Fibroblast of lung (primary cell): ENCODE data around the gene ZFYVE1. TPM values are rescaled to one million over a fixed set of nuclear protein-coding genes. Genes with fewer than 3 reads are reported as not detected.
"Not testable (repeated sequence)": the region's sequence is repeated elsewhere in the genome, so short reads cannot be mapped to it uniquely, and the experiment has no call there.

Experiments
- DNase-seq, 2 donors: peaks; one replicate each; pipeline versions ENCODE4 v3.0.0 to v3.0.0-alpha.2; 2010; ENCODE audit warnings: low read depth in 2 of 2
- H2AFZ ChIP-seq: 2 replicates; pipeline ENCODE4 v1.5.1; 2012; ENCODE audit warnings: low read length, control low read depth, inconsistent platforms
- H3K27ac ChIP-seq: 2 replicates; pipeline ENCODE4 v1.5.1; 2011; ENCODE audit warnings: low read length, control low read depth; ENCODE audit not compliant: insufficient read depth
- H3K27me3 ChIP-seq: 2 replicates; pipeline ENCODE4 v1.5.1; 2011; ENCODE audit warnings: mild to moderate bottlenecking, low read length; ENCODE audit not compliant: control insufficient read depth, insufficient read depth
- H3K36me3 ChIP-seq: 2 replicates; pipeline ENCODE4 v1.5.1; 2011; ENCODE audit warnings: low read length; ENCODE audit not compliant: control insufficient read depth, insufficient read depth
- H3K4me1 ChIP-seq: 2 replicates; pipeline ENCODE4 v1.5.1; 2011; ENCODE audit warnings: low read length; ENCODE audit not compliant: control insufficient read depth, insufficient read depth; ENCODE audit errors: extremely low read depth
- H3K4me2 ChIP-seq: 2 replicates; pipeline ENCODE4 v1.5.1; 2011; ENCODE audit warnings: low read length, control low read depth; ENCODE audit not compliant: insufficient read depth; ENCODE audit errors: extremely low read depth
- H3K4me3 ChIP-seq, 4 experiments: fragments of 200-600 bp in 1 of 4; sonication (generic) in 1 of 4; replicated peaks in 1 of 4; 2 replicates each; pipeline ENCODE4 v1.5.1; 2011 to 2016; ENCODE audit warnings: low read length in 4 of 4, low read depth in 3 of 4, mild to moderate bottlenecking in 3 of 4, control low read depth in 2 of 4, inconsistent platforms in 1 of 4, mixed read lengths in 1 of 4; ENCODE audit not compliant: insufficient read depth in 1 of 4; ENCODE audit errors: control extremely low read depth in 1 of 4
- H3K79me2 ChIP-seq: 2 replicates; pipeline ENCODE4 v1.5.1; 2012; ENCODE audit warnings: mild to moderate bottlenecking, low read length, inconsistent platforms; ENCODE audit not compliant: control insufficient read depth, insufficient read depth
- H3K9ac ChIP-seq: 2 replicates; pipeline ENCODE4 v1.5.1; 2011; ENCODE audit warnings: mild to moderate bottlenecking, low read length, control low read depth; ENCODE audit not compliant: insufficient read depth
- H3K9me3 ChIP-seq: 2 replicates; pipeline ENCODE4 v1.5.1; 2012; ENCODE audit warnings: low read depth, low read length; ENCODE audit not compliant: control insufficient read depth, insufficient read depth
- H4K20me1 ChIP-seq: 2 replicates; pipeline ENCODE4 v1.5.1; 2011; ENCODE audit warnings: low read length; ENCODE audit not compliant: control insufficient read depth, insufficient read depth; ENCODE audit errors: extremely low read depth
- CTCF ChIP-seq, 2 donors: IDR thresholded peaks in 1 of 2; conservative IDR thresholded peaks in 1 of 2; 1 replicate in 1 of 2; 2 replicates in 1 of 2; pipeline ENCODE4 v1.5.1; 2011 to 2012; ENCODE audit warnings: low read length in 2 of 2, control low read depth in 1 of 2, inconsistent platforms in 1 of 2, low read depth in 1 of 2, mild to moderate bottlenecking in 1 of 2
- EZH2 ChIP-seq: IDR thresholded peaks from 2 replicates; pipeline ENCODE4 v1.5.1; 2012; ENCODE audit warnings: low read length, control low read depth, mild to moderate bottlenecking; ENCODE audit errors: missing control alignments
- polyA plus RNA-seq, 2 donors: library from polyadenylated mRNA; depleted of rRNA in 1 of 2; stranded (reverse) in 1 of 2; unstranded in 1 of 2; fragments of >200 nt; gene quantifications; 2 replicates each; pipeline ENCODE4 v1.2.1, GENCODE V29; 2011 to 2012; ENCODE audit warnings: missing spikeins in 1 of 2
- total RNA-seq: library from RNA; depleted of rRNA; stranded (reverse); fragments of >200 nt; gene quantifications from 2 replicates; pipeline ENCODE4 v1.2.1, GENCODE V29; 2014

ZFYVE1 gene
- total and polyA plus RNA-seq, 2 donors (not counting 1 experiment from before 2014, with no cell fraction given) = 18.8 to 22.1 TPM

DNA sequence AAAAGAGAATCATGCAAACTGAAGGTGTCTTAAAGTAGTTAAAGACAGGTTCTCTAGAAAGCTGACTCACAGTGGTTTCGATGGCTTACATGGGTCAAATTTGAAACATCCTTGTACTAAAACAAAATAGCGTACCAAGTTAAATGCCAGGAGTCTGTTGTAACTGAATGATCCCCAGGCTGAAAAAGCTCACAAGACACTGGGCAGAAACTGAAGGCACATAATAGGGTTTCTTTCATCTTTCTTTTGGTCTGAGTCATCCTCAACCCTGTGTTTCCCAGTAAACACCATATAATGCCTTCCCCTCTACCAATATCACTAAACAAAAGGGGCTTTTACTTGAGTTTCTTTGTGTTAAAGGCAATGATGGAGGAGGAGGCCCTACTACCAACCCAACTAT, 12.8 kb downstream of the ZFYVE1 start:
- H2AFZ ChIP-seq = no peak overlapping the region
- no peak overlapping the region for H3K9ac ChIP-seq
- DNase-seq = peak; percentile 21 to 52
- no peaks in the 10 kb centered on the region for H3K36me3 ChIP-seq
- TF ChIP-seq CTCF (conservative IDR thresholded peaks at IDR 0.05 in 1 of 2, IDR thresholded peaks at IDR 0.05 in 1 of 2; ENCODE audit: low read depth in 1 of 2, low read length in 2 of 2) = no peak
- no peak for TF ChIP-seq EZH2
- H3K4me3 ChIP-seq = no peak overlapping the region
- no peak overlapping the region for H3K4me2 ChIP-seq
- H3K9me3 ChIP-seq = no peaks in the 10 kb centered on the region
- H4K20me1 ChIP-seq = no peaks in the 10 kb centered on the region
- H3K4me1 ChIP-seq = no peaks in the 10 kb centered on the region
- H3K27ac ChIP-seq = no peak overlapping the region
- no peaks in the 10 kb centered on the region for H3K27me3 ChIP-seq
- peaks cover 9% of the 10 kb centered on the region for H3K79me2 ChIP-seq

GRCh38 chr14:73011189-73011588, 15.7 kb downstream of the ZFYVE1 start:
- not testable (repeated sequence) for H4K20me1 ChIP-seq, H3K4me1 ChIP-seq, H3K4me3 ChIP-seq, H3K9ac ChIP-seq, H3K36me3 ChIP-seq, H2AFZ ChIP-seq, DNase-seq, H3K4me2 ChIP-seq, H3K79me2 ChIP-seq, H3K27ac ChIP-seq, H3K27me3 ChIP-seq, H3K9me3 ChIP-seq

DNA sequence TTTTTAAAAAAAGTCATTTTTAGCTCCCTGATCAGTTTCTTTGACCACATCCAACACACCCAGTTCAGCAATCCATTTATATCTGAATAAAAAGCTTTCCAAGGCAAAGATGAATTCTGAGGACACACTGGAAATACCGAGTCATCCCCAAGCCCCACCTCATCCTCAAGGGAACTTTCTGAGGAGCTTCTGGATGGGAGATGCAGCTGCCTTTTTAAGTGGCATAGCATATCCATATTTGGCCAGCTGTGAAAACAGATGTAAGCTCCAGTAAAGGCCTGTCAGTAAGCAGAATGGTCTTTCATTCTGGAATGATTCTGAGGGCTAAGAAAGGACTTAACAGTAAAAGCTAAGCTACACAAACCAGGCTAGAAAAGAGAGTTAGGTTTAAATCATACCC, 18.4 kb downstream of the ZFYVE1 start:
- Histone ChIP-seq H3K36me3 (no peaks in the 10 kb centered on the region), H3K27ac (no peak overlapping the region), H3K79me2 (no peaks in the 10 kb centered on the region), H3K9me3 (no peaks in the 10 kb centered on the region), H3K4me1 (no peaks in the 10 kb centered on the region), H3K4me2 (no peak overlapping the region), H4K20me1 (no peaks in the 10 kb centered on the region), H3K4me3 (no peak overlapping the region), H3K27me3 (no peaks in the 10 kb centered on the region), H2AFZ (no peak overlapping the region), H3K9ac (no peak overlapping the region)
- no peak for TF ChIP-seq EZH2
- peak; percentile 75 to 81 for DNase-seq

GRCh38 chr14:73007835-73008234, 19.1 kb downstream of the ZFYVE1 start:
- H3K4me2 ChIP-seq = no peak overlapping the region
- TF ChIP-seq CTCF (conservative IDR thresholded peaks at IDR 0.05 in 1 of 2, IDR thresholded peaks at IDR 0.05 in 1 of 2; ENCODE audit: low read depth in 1 of 2, low read length in 2 of 2) (no peak), EZH2 (no peak)
- no peaks in the 10 kb centered on the region for H3K4me1 ChIP-seq
- no peak for DNase-seq
- no peaks in the 10 kb centered on the region for H3K79me2 ChIP-seq
- H3K4me3 ChIP-seq = no peak overlapping the region
- H3K9ac ChIP-seq = no peak overlapping the region
- no peak overlapping the region for H3K27ac ChIP-seq
- no peaks in the 10 kb centered on the region for H3K9me3 ChIP-seq
- H3K36me3 ChIP-seq = no peaks in the 10 kb centered on the region
- no peaks in the 10 kb centered on the region for H4K20me1 ChIP-seq
- H2AFZ ChIP-seq = no peak overlapping the region
- H3K27me3 ChIP-seq = no peaks in the 10 kb centered on the region

GRCh38 chr14:73004641-73005040, 22.3 kb downstream of the ZFYVE1 start:
- not testable (repeated sequence) for H3K27ac ChIP-seq, H2AFZ ChIP-seq, H3K79me2 ChIP-seq, H3K27me3 ChIP-seq, H3K4me2 ChIP-seq, H3K4me3 ChIP-seq, H3K9me3 ChIP-seq, H3K36me3 ChIP-seq, H3K4me1 ChIP-seq, H3K9ac ChIP-seq, DNase-seq, H4K20me1 ChIP-seq
